Measurements from ENCODE around the gene NUDC.

NUDC gene

DNA sequence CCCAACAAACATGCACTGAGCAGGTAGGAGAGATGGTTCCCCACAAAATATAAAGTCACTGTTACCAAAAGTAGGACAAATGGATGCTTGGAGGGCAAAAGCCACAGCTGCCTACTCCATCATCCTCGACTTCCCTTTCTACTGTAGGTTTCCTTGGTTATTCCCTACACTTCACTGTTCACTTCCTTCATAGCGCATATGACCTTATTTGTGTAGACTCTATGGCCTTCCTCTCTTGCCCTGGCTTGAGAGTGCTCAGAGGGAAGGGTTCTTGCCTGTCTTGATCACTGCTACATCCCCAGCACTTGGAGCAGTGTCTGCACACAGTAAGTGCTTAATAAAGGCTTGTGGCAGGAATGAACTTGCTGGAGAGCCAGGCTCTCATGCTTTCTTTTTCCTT, 57.4 kb downstream of the NUDC start:
- TF ChIP-seq, protein P1, sequence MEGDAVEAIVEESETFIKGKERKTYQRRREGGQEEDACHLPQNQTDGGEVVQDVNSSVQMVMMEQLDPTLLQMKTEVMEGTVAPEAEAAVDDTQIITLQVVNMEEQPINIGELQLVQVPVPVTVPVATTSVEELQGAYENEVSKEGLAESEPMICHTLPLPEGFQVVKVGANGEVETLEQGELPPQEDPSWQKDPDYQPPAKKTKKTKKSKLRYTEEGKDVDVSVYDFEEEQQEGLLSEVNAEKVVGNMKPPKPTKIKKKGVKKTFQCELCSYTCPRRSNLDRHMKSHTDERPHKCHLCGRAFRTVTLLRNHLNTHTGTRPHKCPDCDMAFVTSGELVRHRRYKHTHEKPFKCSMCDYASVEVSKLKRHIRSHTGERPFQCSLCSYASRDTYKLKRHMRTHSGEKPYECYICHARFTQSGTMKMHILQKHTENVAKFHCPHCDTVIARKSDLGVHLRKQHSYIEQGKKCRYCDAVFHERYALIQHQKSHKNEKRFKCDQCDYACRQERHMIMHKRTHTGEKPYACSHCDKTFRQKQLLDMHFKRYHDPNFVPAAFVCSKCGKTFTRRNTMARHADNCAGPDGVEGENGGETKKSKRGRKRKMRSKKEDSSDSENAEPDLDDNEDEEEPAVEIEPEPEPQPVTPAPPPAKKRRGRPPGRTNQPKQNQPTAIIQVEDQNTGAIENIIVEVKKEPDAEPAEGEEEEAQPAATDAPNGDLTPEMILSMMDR (conservative IDR thresholded peaks at IDR 0.05), result no peak
- no peak overlapping the region for H3K27ac ChIP-seq

DNA sequence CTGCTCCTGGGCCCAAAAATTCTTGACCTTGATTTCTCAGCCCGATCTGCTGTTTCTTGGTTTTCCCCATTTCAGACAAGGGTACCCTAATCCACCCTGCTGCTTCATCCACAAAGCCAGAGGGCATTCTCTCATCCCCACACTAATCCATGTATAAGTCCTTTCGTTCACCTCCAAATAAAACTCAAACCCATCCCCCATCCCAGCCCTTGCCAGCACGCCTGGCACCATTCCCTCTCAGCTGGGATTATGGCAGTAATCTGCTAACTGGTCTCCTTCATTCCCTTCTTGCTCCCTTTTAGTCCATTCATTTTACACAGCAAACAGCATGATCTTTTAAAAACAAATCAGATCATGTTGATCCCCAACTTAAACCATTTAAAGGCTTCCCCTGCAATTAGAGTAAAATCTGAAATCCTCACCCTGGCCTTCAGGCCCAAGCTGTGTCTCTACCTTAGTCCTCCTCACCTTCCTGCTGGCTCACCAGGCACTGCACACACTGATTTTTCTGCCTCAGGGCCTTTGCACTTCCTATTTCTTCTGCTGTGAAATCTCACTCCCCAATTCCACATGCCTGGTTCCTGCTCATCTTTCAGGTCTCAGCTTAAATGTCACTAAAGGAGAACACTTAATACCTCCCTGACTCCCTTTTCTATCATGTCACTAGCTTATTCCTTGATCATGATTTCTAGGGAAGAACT, 59.8 kb downstream of the NUDC start:
- H3K27ac ChIP-seq, result no peak overlapping the region
- TF ChIP-seq, protein P1 (conservative IDR thresholded peaks at IDR 0.05), result no peak

DNA sequence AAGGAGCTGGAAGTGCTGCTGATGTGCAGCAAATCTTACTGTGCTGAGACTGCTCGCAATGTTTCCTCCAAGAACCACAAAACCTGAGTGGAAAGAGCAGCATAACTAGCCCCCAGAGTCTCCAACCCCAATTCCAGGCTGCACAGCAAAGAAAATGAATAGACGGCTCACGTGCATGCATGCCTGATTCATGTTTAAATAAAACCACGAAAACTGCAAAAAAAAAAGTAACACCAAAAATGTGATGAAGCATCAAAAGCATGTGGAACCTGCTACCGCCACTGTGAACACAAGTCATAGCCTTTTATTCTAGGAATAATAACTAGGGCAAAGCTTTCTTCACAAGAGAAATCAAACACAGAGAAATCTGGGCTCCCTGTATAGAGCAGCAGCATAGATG, 62.3 kb downstream of the NUDC start:
- H3K27ac ChIP-seq, result no peak overlapping the region
- TF ChIP-seq, protein P1 (conservative IDR thresholded peaks at IDR 0.05), result no peak

DNA sequence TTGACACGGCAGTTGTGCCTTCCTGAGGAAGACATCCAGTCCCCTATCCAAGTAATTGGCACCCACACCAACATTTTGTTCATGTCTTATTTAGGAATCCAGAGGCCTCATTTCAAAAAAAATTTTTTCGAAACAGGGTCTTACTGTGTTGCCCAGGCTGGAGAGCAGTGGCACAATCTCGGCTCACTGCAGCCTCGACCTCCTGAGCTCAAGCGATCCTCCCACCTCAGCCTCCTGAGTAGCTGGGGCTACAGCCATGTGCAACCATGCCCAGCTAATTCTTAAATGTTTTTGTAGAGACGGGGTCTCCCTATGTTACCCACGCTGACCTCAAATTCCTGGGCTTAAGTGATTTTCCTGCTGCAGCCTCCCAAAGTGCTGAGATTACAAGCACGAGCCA, 62.7 kb downstream of the NUDC start:
- TF ChIP-seq, protein P1 (conservative IDR thresholded peaks at IDR 0.05), result no peak
- H3K27ac ChIP-seq, result no peak overlapping the region

DNA sequence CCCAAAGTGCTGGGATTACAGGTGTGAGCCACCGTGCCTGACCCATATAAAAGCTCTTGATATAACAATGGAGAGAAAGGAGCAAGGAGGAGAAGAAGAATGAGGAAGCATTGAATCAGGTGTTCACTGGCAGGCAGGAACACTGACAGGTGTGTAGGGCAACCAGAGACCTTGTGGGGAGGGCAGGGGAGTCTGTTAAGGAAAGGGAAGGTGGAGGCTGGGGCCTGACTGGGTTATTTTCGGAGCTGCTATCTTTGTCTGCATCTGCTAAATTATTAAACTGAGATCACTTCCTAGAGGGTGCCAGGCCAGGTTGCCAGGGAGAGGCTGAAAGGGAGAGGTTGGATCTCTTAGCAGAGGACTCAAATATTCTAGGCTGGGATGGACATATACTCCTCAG, 65.1 kb downstream of the NUDC start:
- TF ChIP-seq, protein P1 (conservative IDR thresholded peaks at IDR 0.05), result no peak

DNA sequence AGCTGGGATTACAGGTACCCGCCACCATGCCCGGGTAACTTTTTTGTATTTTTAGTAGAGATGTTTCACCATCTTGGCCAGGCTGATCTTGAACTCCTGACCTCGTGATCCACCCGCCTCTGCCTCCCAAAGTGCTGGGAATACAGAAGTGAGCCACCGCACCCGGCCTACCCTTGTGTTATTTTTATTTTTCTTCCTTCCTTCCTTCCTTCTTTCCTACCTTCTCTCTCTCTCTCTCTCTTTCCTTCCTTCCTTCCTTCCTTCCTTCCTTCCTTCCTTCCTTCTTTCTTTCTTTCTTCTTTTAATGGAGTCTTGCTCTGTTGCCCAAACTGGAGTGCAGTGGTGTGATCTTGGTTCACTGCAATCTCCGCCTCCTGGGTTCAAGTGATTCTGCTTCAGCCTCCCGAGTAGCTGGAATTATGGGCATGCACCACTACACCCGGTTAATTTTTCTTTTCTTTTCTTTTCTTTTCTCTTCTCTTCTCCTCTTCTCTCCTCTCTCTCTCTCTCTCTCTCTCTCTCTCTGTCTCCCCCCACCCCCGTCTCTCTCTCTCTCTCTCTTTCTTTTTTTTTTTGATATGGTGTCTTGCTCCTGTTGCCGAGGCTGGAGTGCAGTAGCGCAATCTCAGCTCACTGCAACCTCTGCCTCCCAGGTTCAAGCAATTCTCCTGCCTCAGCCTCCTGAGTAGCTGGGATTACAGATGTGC, 68.0 kb downstream of the NUDC start:
- peak overlapping the region; percentile 73 for H3K27ac ChIP-seq

More for the DNA sequence above, 65.1 kb downstream of the NUDC start:
- peak overlapping the region; percentile 9; the same call in 1 of the 2 replicates for H3K27ac ChIP-seq

DNA sequence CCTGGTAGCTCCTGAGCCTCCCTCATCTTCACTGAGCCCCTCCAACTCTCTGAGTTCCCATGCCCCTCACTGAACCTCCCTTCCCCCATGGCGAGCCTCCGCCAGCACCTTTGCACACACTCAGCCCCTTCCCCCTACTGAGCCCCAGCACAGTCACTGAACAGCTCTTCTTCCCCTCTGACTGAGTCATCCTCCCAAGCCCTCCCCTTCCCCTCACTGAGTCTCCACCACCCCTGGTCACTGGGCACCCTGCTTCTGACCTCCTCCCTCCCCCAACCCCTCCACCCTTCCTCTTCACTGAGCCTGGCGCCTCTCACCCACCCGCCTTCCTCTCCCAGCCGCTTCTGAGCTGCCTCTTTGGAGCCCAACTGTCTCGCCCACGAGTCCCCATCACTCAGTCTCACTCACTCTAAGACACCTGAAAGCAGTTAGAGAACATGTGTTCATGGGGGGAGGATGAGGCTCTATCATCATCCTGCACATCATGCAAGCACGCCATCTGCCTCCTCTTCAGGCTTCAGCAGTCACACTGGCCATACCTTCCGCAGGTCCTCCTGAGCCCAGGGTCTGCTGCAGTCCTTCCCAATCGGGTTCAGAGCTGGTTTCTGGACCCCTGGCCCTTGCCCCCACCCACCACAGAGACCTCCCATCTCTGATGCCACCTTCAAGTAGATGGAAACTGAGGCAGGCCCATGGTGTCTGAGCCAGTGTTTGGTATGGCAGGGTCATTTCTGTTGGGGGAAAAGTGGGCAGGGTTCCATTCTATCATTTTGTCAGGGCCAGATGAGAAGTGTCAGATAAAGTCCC, 70.0 kb downstream of the NUDC start:
- TF ChIP-seq, protein P1 (conservative IDR thresholded peaks at IDR 0.05), result no peak
- peak overlapping the region; percentile 73 for H3K27ac ChIP-seq
